ENCODE data around the gene PAFAH1B1.
A peak's percentile ranks its signal among the peaks of the same experiment; 100 is the strongest.

The PAFAH1B1 gene

DNA sequence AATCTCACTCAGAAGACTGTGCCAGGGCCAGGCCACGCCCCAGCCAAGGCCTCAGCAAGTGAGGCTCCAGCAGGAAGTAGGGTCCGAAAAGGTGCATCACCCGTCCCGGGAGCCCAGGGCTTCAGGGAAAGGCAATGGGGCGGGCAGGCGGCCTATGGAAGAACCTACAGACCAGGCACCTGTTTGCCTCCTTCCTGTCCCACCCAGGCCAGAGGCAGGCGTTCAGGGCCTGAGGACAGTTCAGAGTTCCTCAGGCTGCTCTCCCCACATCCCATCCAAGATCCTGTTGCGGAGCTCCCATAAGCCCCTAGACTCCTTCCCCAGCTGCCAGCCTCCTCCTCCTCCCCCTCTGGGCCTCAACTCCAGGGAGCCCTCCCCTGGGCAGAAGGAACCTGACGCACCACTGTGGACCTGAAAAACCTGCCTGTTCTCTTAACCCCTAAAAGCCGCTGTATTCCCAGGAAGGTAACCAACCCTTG is 115.8 kb downstream of the PAFAH1B1 start:
- H3K4me1 ChIP-seq: peaks cover 33% of the 10 kb centered on the region
- H3K27ac ChIP-seq: no peak overlapping the region
- peak overlapping the region; percentile 36 for H3K4me2 ChIP-seq (ENCODE audit: low read length)
- H3K4me3 ChIP-seq (ENCODE audit: low read depth, low read length): peak overlapping the region; percentile 25
- H3K9me3 ChIP-seq (ENCODE audit: control insufficient read depth, low read length): no peaks in the 10 kb centered on the region
- H2AFZ ChIP-seq: no peak overlapping the region
- no peaks in the 10 kb centered on the region for H3K36me3 ChIP-seq (ENCODE audit: control insufficient read depth, insufficient read depth, low read length)
- peaks cover 36% of the 10 kb centered on the region for H3K79me2 ChIP-seq
- no peak overlapping the region for H3K9ac ChIP-seq
- no peaks in the 10 kb centered on the region for H3K27me3 ChIP-seq (ENCODE audit: control insufficient read depth, insufficient read depth, low read length)
- TF ChIP-seq CTCF (IDR thresholded peaks at IDR 0.05): no peak

- Histone ChIP-seq H3K9me3 (ENCODE audit: control insufficient read depth, low read length) (no peaks in the 10 kb centered on the region), H3K4me3 (ENCODE audit: low read depth, low read length) (peak overlapping the region; percentile 59), H3K4me1 (peaks cover 33% of the 10 kb centered on the region), H3K36me3 (ENCODE audit: control insufficient read depth, insufficient read depth, low read length) (no peaks in the 10 kb centered on the region), H3K27ac (no peak overlapping the region), H3K9ac (no peak overlapping the region), H3K4me2 (ENCODE audit: low read length) (peak overlapping the region; percentile 66), H3K27me3 (ENCODE audit: control insufficient read depth, insufficient read depth, low read length) (no peaks in the 10 kb centered on the region), H3K79me2 (peaks cover 36% of the 10 kb centered on the region), H2AFZ (no peak overlapping the region)
- TF ChIP-seq CTCF (IDR thresholded peaks at IDR 0.05): no peak
Measured at GRCh38 chr17:2710071-2710802, 116.8 kb downstream of the PAFAH1B1 start.

DNA sequence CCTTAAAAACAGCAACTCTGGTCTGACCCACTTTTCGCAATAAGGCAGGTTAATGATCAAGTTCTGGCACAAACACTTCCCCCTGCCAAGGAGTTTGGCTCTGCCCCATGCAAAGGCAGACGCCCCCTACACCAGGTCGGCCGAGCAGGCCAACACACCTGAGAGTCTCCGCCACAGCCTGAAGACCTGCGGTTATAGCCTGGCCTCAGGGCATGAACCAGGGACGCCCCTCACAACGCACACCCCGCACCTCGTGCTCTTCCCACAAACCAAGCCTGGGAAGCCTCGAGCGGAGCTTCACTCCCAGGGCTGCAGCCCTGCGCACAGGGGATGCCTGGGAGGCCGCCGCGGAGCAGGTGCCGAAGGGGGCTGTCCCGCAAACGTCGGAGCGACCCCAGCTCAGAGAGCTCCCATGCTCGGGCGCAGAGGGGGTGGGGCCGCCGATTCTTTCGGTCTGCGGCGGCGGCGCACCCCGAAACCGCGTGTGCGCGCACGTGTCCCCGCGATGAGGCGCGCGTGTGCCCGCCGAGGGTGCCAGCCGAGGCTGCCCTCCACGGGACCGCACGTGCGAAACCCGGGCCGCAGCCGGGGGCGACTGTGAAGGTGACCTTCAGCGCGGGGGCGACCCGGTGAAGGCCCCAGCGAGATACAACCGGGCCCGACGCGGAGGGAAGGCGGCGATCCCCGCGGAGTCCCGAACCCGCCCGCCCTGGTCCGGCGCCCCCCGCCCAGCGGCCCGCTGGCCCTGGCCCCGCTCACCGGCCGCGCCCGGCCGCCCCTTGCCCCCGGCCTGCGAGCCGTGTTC is 117.6 kb downstream of the PAFAH1B1 start:
- Histone ChIP-seq H3K79me2 (peaks cover 36% of the 10 kb centered on the region), H3K9ac (no peak overlapping the region), H3K36me3 (ENCODE audit: control insufficient read depth, insufficient read depth, low read length) (no peaks in the 10 kb centered on the region), H3K4me2 (ENCODE audit: low read length) (peak overlapping the region; percentile 66), H3K27ac (no peak overlapping the region), H3K9me3 (ENCODE audit: control insufficient read depth, low read length) (no peaks in the 10 kb centered on the region), H3K27me3 (ENCODE audit: control insufficient read depth, insufficient read depth, low read length) (no peaks in the 10 kb centered on the region), H3K4me1 (peaks cover 33% of the 10 kb centered on the region), H2AFZ (peak overlapping the region; percentile 100), H3K4me3 (ENCODE audit: low read depth, low read length) (peak overlapping the region; percentile 59)
- no peak for TF ChIP-seq CTCF (IDR thresholded peaks at IDR 0.05)

GRCh38 chr17:2711608-2712299 is 118.3 kb downstream of the PAFAH1B1 start, which contains the start of gene CLUH:
Gene CLUH, minus strand, starts transcription at chr17:2711764. Its CDS starts 103 bp downstream, at chr17:2711661.
- no peaks in the 10 kb centered on the region for H3K27me3 ChIP-seq (ENCODE audit: control insufficient read depth, insufficient read depth, low read length)
- no peaks in the 10 kb centered on the region for H3K36me3 ChIP-seq (ENCODE audit: control insufficient read depth, insufficient read depth, low read length)
- H3K4me2 ChIP-seq (ENCODE audit: low read length): peak within 1 kb of the TSS; percentile 80
- H2AFZ ChIP-seq: peak within 1 kb of the TSS; percentile 100
- peak within 1 kb of the TSS; percentile 90 for H3K27ac ChIP-seq
- TF ChIP-seq CTCF (IDR thresholded peaks at IDR 0.05): no peak
- no peaks in the 10 kb centered on the region for H3K9me3 ChIP-seq (ENCODE audit: control insufficient read depth, low read length)
- H3K79me2 ChIP-seq: peaks cover 36% of the 10 kb centered on the region
- H3K9ac ChIP-seq: peak within 1 kb of the TSS; percentile 64
- H3K4me1 ChIP-seq: peaks cover 33% of the 10 kb centered on the region
- peak within 1 kb of the TSS; percentile 82 for H3K4me3 ChIP-seq (ENCODE audit: low read depth, low read length)

All from parathyroid adenoma (tissue), 2 donors.